HG03159 (cell line): ENCODE data around the gene AFDN.

Experiments used
- ATAC-seq: cut with Tn5 transposase; IDR thresholded peaks from one replicate; pipeline ENCODE4 v1.9.1; 2021; ENCODE audit warnings: mild to moderate bottlenecking, moderate library complexity; ENCODE audit not compliant: unreplicated experiment

Gene AFDN

DNA sequence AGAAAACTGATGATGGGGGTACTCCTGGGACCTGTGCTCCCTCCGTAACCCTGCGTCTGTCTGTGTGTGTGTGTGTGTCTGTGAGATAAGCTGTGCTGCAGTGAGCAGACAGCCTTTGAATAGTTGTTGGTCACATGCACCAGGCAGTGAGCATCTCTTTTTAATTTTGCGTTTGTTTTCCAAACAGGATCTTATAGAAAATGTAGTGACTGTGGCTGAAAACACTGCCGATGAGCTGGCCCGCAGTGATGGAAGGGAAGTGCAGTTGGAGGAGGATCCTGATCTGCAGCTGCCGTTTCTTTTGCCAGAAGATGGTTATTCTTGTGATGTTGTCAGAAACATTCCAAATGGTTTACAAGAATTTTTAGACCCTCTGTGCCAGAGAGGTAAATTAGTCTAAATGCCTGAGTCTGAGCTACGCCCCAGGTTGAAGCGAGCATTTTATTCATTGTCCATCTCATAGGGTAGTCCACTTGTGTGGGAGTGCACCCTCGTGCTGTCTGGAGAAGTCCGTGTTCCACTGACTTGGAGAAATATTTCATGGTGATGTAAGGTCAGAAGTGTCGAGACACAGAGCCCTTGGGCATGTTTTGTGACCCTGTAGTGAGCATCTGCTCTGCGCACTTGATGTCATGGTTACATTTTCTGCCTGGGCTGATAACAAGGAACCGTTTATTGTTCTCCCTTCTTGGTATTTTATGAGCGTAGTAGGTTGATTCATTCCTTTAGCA is 92.0 kb downstream of the AFDN start:
- ATAC-seq = no peak

DNA sequence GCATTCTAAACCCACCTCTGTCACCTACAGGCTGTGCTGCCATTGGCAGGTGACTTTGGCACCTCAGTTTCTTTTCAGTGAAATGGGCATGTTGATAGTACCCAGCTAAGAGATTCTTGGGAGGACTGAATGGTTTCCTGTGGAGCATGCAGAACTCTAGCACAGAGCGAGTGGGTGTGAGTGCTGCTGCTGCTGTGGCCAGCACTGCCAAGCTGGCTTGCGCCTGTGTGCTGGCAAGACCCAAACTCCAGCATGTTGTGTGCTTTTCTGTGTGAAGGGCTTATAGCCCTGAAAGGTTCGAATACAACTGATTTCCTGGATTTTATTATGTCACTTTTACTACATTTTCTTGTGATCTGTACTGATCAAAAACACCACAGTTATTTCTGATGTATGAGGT is 92.6 kb downstream of the AFDN start:
- ATAC-seq = no peak

DNA sequence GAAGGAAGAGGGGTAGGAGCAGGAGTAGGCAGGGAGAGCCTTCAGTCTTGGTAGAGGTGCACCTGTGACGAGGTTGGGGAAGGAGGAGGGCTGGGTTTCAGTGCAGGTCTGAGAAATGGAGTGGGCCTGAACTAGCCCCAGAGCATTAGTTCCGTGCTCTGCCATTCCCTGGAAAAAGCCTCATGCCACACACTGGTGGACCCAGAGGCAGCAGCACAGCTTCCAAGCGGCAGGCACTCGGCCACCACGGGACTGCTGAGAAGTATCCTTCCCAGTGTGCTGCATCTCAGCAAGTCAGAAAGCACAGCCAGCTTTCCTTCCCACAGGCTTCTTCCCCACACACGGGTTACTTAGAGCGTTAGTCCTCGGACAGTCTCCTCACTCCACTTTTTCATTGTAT is 93.5 kb downstream of the AFDN start:
- ATAC-seq = no peak

DNA sequence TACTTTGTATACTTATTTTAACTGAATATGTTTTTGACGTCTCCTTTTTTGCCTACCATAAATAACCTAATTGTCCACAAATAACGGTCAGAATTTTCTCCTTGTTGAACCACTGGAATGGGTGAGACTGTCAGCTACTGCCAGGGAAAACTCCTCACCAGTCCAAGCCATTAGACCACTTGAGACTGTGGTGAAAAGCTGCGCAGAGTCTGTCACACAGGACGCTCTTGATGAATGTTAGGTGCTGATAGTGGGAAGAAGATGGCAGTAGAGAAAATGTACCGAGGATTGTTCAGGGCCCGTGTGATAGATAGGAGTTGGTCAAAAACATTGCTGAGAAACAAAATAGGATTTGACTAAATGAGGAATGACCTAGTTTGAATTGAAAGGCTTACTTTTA is 95.1 kb downstream of the AFDN start:
- ATAC-seq = no peak

DNA sequence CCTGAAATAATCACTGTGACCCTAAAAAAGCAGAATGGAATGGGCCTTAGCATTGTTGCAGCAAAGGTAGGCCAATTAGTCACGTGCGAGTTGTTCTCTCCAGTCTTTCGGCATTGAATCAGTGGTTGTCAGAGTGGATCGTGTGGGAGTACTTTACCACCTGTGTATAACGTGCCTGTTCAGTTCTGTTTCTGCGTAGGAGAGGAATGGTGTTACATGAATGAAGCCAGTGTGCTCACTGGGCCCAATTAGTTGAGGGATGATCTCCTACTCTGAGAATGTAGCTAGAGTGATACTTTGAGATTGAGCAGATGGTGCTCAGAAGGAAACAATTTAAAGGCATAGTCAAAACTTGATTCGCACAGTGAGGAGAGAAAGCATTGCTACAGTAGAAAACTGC is 98.3 kb downstream of the AFDN start:
- ATAC-seq = no peak

DNA sequence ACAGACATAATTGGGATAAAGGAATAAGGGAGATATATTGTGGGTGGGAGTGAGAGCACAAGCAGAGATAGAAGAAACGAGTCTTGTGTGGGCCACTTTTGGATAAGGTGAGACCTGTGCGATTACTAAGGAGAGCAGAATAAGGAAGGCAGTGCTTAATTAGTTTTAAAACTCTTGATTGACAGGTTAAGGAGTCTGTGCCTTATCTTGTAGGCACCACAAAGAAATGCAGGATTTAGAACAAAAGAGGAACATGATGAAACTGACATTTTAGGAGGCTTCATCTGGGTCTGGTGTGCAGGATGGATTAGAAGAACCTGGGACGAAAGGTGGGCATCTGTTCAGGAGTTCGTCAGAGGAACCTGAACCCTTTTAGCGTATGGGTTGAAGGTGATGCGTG is 100.5 kb downstream of the AFDN start:
- no peak for ATAC-seq

DNA sequence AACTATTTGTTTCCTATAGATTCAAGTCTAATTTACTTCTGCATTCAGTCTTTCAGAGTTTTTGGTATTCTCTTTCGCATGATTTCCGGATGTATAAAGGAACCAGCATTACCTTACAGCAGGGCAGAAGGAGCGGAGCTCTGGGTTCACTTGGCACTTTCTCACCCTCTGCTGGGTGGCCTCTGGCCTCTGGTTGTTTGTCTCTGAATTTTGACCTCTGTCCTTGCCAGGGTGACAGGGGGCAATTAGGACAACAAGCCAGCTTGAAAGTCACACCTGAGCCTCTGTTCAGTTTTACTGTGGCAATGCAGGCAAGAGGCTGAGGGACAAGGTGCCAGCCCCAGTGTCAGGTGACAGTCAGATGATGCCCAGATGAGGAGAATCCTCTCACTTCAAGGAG is 101.4 kb downstream of the AFDN start:
- no peak for ATAC-seq

DNA sequence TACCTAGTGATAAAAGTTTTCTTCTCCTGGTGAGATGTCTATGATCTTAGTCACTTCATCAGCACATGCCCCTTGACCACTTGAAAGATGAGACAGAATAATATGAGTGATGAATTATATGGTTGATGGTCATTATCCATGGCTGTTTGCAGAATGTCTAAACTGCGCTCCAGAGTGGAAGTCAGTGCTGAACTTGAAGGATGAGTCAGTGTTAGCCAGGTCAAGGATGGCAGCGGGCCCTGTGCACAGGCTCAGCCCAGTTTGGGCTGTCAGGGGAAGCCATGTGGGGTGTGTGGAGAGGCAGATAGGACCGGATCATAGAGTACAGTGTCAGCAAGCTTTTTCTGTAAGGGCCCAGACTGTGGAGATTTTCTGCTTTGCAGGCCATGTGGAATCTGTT is 103.6 kb downstream of the AFDN start:
- no peak for ATAC-seq

DNA sequence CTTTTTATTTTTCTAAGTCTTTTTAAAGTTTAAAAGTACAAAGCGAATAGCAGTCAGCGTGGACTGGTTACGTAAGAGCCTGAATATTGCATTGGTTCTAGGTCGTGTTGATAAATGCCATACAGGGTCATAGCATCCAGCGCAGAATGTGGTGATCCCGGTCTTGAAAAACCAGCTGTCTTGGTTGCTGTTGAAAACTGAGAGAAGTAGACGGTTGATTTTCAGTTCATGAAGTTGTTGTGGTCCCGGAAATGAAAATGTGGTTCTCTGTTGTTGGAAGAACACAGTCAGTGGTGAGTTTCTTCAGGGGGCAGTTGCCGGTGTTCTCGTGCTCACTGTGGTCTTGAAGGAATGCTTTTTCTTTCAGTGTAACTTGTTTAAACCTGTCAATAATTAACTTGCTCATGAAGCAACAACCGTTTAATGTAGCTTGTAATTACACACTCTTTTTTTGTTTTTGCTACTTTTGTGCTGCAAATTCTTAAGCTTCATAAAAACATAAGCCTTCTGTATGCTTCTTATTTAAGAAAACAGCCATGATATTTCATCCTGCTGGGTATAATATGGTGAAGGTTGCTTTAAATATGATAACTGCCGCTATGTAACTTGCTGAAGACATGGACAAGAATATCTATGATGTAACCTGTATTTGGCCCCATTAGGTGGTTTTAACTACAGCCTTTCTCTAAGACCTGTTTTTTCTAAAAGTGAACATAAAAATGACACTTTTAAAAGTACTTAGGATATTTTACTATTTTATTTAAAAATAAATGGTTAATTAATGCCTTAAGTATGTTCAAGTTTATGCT is 106.0 kb downstream of the AFDN start:
- no peak for ATAC-seq

DNA sequence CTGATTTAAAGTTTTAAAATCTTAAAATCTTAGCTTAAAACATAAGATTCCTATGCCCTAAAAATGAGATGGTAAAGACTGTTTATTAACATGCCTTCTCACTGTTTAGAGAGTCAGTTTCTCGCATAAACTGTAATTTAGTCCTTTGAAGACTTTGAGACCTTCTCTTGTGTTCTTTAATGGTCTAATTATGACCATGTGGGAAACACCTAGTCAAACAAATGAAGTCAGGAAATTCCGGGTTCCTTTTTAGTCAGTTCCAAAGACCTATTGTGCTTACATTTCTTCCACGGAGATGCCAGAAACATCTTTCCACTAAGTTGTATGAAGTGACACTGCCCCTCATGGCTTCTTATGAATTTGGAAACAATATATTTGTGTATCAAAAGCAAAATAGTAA is 106.6 kb downstream of the AFDN start:
- ATAC-seq = no peak

DNA sequence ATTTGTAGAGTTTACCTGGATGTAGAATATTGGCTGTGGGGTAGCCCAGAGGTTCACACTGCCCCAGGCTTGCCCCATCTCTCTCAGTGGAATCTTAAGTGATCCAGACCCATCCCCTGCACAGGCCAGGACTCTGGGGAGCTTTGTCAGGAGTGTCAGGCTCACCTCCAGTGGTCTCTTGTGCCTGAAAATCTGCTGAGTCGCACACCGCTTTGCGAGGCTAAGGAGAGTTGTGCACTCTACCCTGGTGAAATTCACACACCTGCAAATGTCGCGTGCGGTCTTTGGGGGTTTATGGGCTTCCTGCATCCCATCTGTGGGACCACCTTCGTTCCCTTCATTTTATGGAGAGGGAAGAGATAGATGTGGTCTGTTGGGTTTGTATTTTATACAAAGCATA is 107.1 kb downstream of the AFDN start:
- no peak for ATAC-seq

DNA sequence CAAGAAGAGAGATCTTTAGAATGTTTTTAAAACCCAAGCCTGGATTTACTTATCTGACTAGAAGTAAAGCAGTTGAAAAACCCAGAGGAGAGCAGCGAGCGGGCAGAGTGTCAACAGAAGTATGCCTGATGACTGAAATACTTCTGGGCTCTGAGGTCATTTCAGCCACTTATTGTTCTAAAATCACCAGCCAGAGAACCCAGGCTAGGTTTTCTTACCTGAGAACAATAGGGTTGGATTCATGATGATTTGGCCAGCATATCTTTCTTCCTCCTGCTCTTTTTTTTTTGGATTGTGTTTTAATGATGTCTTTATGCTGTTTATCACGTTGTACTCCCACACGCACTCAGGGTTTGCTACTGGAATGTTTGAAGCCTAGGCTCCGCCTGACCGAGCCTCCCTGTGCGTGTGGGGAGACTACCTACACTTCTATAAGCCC is 107.7 kb downstream of the AFDN start:
- ATAC-seq = no peak

DNA sequence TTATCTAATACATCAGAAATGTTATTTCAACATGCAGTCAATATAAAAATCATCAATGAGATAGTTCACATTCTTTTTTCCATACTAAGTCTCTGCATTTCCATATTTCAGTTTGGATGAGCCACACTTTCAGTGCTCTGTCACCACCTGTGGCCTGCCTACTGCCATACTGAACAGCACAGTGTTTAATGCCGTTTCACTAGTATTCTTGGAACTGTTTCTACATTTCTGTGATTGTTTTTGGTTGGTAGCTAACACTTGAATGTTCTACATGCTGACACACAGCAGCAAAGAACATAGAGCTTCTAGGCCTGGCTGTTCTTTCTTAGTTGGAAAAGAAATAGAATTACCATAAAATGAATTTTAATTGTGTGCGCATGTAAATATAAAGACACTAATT is 109.3 kb downstream of the AFDN start:
- ATAC-seq = no peak

DNA sequence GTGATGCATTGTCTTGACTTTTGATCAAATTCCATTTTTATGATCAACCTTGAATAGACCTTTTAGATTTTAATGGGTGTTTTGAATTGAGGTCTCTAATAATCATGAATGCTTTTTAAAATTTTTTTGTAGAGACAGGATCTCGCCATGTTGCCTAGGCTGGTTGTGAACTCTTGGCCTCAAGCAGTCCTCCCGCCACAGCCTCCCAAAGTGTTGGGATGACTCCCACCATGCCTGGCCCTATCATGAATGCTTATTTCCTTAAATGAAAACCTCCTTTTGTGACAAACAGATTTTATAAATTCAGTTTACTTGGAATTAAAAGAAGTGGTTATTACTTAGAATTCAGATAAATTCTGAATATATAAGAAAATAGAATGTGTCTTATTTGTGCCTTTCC is 110.6 kb downstream of the AFDN start:
- no peak for ATAC-seq

DNA sequence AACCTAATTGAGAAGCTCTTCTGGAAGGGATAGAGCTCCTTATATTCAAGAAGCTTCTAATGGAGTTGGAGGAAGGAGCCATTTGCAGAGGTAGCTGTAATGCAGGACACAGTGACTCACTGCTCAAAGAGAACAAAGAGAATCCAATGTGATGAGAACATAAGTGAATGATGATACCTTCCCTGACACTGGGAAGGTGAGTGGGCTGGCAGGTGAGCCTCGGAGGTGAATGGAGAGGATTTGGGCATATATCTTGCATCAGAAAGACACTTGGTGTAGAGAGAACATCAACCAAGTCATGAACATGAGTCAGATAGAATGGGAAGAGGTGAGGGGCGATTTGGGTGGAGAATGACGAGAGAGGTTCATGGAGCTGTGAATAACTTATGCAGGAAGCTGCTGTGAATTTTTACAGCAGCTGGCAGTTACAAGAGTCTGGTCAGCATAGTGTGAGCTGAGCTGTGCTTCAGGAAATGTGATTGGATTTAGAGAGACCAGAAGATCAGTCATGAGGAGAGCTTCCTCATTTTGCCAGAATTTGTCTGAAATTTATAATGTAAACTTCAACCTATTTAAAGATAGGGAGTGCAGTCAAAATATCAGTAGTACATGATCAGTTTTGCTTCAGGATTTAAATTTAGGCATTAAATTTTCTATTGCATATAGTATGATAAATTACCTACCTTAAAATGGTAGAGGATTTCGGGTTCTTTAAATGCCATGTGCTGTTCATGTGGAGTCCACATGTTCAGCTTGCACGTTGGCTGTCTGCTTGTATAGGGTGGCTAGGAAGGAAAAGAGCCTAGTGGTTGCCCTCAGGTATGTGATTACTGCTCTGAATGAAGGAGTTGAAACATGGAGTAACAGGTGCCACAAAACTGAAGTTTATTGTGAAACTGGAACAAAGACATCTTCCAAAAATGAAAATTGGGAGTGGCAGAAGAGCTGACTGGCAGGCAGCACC is 111.5 kb downstream of the AFDN start:
- no peak for ATAC-seq

DNA sequence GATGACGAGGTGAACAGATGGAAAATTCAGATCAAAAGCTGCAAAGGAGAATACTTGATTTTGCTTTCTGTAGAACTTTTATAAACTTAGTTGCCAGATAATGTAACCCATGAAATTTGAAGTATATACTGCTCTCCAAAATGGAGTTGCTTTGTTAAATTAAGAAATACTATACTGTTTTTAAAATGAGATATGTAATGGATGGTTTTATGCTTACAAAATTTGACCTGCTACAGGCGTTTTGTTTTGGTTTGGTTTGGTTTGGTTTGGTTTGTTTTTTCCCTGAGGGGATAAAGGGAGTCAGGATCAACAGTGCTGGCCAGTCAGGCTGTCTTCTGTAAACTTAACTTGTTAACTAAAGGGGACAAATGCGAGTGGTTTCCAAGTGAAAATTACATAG is 115.1 kb downstream of the AFDN start:
- no peak for ATAC-seq

DNA sequence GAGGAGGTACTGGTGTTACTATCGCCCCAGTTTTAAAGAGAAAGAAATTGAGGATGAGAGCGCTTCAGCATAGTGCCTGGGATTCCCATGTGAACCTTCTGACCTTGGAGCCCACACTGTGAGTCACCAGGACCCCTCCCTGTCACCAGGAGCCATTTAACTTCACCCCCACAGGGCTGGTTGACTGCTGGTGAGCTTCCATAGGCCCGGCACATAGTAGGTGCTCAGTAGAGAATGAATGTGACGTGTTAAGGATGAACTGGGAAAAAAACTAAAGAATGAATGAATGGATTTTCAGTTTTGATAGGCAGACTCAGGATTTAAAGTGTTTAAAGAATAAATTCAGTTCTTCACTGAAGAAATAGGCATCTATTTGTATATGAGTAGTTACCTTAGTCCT is 117.4 kb downstream of the AFDN start:
- no peak for ATAC-seq

DNA sequence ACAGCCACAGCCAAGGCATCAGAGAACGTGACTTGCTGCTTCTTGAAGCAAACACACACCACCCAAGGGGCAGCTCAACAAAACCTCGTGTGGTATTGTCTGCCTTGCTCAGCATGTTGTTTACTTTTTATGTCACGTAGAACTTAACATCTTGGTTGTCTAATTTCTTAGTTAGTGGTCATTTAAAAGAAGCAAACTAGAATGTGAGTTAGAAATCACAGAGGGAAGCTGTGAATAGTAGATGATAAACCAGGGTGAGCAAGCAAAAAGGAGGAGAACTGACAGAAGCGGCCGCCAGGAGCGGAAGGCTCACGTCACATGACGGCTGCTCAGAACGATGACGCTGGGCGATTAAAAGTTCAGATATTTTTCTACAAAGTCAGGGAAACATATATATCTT is 119.3 kb downstream of the AFDN start:
- no peak for ATAC-seq

DNA sequence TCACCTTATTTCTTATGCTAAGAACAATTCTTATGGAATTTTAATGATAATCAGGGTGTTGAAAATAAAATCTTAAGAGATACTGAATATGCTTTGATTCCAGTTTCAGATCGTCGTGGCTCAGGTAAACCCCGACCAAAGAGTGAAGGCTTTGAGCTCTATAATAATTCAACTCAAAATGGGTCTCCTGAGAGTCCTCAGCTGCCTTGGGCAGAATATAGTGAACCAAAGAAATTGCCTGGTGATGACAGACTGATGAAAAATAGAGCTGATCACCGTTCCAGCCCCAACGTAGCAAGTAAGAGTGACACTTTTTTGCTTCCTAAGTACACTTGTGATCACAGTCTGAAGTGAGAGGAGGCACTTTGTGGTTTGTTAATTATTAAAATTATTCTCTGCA is 119.9 kb downstream of the AFDN start:
- no peak for ATAC-seq

DNA sequence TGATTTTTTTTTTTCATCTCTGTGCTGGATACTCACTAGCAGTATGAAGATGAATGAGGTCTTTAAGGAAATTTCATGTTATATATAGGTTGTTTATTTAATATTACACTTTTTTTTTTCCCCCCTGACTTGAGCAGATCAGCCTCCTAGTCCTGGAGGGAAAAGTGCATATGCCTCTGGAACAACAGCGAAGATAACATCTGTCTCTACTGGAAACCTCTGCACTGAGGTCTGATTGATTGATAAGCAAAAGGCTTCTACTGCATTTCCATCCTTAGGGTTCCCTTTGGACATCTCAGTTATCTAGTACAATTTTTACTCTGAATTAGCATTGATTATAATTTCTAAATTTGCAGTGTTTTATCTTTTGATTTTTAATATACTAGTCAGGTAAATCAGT is 121.0 kb downstream of the AFDN start:
- no peak for ATAC-seq

DNA sequence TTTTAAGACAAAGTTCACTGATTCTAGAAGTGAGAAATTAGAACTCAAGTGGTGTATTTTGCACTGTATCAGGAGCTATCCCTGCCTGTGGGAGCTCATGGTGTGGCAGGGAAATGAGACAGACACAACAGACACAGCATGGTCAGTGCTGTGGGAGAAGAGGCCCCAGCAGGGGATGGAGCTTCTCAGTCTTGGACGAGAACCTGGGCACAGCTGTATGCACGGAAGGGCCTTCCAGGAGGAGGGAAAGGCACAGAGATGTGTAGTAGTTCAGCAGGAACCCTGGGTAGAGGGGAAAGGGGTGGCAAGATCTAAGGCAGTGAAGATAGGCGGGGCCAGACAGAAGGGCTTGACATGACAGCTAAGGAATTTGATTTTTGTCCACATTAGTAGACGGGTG is 122.0 kb downstream of the AFDN start:
- no peak for ATAC-seq
